ENCODE measurements around the gene FRMPD1. TPM values are rescaled to one million over a fixed set of nuclear protein-coding genes. Genes with fewer than 3 reads are reported as not detected.
A peak's percentile ranks its signal among the peaks of the same experiment; 100 is the strongest.

Gene FRMPD1
- total and polyA plus RNA-seq, 10 of the 15 experiments (the other 5 are each of a cell fraction or from before 2014, with no cell fraction given): 0.01 to 0.08 (median 0.05) TPM; not detected in 6

- TF ChIP-seq ZBTB33 (IDR thresholded peaks at IDR 0.05) (no peak), YBX1 (IDR thresholded peaks at IDR 0.05) (no peak), NR2C2 (IDR thresholded peaks at IDR 0.05; ENCODE audit: borderline replicate concordance, control insufficient read depth, insufficient read length, low read depth) (no peak), MYB (IDR thresholded peaks at IDR 0.05; ENCODE audit: borderline replicate concordance, low read depth, low read length) (no peak), CEBPZ (IDR thresholded peaks at IDR 0.05; ENCODE audit: low read depth, low read length) (no peak), SREBF1 (IDR thresholded peaks at IDR 0.05; ENCODE audit: low read length) (no peak), SMAD5 (IDR thresholded peaks at IDR 0.05; ENCODE audit: low read depth) (no peak), CBX3 (IDR thresholded peaks at IDR 0.05; ENCODE audit: borderline replicate concordance, low read depth) (no peak), ZBTB4 (CRISPR knock-in tag; IDR thresholded peaks at IDR 0.05) (no peak), EZH2 (IDR thresholded peaks at IDR 0.05; ENCODE audit: borderline replicate concordance, control insufficient read depth, low read depth, low read length) (no peak), NFYA (IDR thresholded peaks at IDR 0.05; ENCODE audit: borderline replicate concordance, low read depth, low read length) (no peak), KAT2A (conservative IDR thresholded peaks at IDR 0.05; ENCODE audit: control insufficient read depth, low read depth, low read length) (no peak), SMARCA5 (IDR thresholded peaks at IDR 0.05) (no peak), IRF4 (IDR thresholded peaks at IDR 0.05; ENCODE audit: low read depth, low read length) (no peak), TBL1XR1 (IDR thresholded peaks at IDR 0.05; ENCODE audit: low read depth, low read length) (no peak), SPI1 (IDR thresholded peaks at IDR 0.05; ENCODE audit: borderline replicate concordance, insufficient read depth, low read depth, low read length) (no peak), ZBTB40 (IDR thresholded peaks at IDR 0.05; ENCODE audit: borderline replicate concordance) (peak; percentile 74; the same call in 1 of the 2 replicates)
These were observed 102.9 kb downstream of the FRMPD1 start, which contains the start of gene TRMT10B (continued) for GRCh38 chr9:37753489-37754190.

All from GM12878 (cell line).